Measurements from ENCODE around the gene HBE1.

HBE1 gene

DNA sequence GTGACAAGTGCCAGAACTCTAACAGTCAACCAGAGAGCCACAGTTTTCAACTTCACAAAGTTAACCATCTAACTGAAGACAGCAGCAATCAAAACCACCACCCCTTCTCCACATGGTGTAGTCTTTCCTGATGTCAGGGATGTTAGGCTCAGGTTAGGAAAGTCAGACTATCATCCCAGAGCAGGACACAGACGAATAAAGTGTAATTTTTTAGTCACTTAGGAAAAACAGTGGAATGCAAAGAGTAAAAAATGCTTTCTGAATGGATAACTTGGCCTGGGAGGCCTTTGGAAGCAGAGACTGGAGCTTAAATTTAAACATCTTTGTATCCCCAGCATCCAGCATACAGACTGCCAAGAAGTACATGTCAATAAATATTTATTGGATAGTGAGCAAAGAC lies 16.6 kb upstream of the HBE1 start:
- FAIRE-seq (no peak), DNase-seq (ENCODE audit: insufficient read length, low spot score) (no peak)

DNA sequence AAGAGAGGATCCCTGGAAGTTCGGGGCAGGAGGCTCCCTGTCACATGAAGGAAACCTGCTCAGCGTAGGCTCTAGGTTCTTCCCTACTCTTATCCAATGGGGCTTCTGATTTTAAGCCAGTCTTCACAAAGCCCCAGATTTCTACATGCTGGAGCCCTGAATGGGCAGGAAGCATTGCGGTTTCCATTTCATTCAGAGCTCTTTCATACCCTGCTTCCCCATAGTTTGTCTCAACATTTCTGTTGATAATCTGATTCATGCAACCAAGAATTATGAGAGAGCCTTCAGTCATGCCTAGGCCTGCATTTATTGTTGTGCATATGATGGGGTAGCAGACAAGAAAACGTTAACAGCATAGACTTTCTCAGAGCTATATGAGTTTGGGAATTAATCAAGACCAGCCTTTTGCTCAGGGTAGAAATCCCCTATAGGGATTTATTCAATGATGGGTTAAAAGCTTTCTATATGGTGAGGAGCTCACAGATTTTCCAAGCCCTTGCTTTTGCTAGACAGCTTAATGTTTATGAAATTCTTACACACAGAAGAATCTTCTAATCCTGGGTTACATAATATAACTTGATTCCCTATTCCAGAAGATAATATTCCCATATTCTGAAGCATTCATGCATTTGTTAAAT lies 16.1 kb upstream of the HBE1 start:
- no peak for FAIRE-seq
- DNase-seq (ENCODE audit: insufficient read length, low spot score) = no peak

DNA sequence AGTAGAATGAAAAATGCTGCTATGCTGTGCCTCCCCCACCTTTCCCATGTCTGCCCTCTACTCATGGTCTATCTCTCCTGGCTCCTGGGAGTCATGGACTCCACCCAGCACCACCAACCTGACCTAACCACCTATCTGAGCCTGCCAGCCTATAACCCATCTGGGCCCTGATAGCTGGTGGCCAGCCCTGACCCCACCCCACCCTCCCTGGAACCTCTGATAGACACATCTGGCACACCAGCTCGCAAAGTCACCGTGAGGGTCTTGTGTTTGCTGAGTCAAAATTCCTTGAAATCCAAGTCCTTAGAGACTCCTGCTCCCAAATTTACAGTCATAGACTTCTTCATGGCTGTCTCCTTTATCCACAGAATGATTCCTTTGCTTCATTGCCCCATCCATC lies 14.9 kb upstream of the HBE1 start:
- DNase-seq (ENCODE audit: insufficient read length, low spot score) = no peak
- FAIRE-seq = no peak

DNA sequence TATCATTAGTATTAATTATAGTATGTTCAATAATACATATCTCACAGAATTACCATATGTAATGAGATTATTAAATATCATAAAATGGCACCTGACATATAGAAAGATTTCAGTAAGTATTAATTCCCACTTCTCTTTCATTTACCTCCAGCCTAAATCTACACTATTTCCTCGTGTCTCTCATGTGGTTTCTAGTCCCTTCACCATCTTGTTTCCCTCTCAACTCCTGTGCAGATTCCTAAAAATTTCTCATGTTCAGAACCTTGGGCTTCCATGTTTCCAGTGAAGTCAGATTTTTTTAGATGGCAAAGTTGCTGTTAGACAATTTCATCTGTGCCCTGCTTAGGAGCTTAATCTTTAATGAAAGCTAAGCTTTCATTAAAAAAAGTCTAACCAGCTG lies 14.1 kb upstream of the HBE1 start:
- no peak for FAIRE-seq

DNA sequence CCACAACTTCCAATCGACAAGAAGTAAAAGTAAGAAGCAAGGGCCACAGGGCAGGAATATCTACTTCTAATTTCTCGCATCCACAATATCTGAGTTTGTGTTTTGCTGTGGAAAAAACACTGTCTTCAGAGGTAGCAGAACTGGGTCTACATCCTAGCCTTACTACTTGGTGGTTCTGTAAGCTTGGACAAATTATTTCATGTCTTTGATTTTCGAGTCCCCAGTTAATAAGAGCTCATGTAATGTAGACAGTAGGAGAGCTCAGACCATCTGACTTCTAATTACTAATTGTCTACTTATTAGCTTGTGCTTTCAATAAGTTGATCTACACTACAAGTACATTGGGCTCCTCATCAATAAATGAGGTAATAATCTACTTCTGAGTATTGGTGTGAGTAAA lies 13.3 kb upstream of the HBE1 start:
- FAIRE-seq = no peak
- DNase-seq (ENCODE audit: insufficient read length, low spot score) = no peak

More for the DNA sequence above, 14.1 kb upstream of the HBE1 start:
- no peak for DNase-seq (ENCODE audit: insufficient read length, low spot score)

DNA sequence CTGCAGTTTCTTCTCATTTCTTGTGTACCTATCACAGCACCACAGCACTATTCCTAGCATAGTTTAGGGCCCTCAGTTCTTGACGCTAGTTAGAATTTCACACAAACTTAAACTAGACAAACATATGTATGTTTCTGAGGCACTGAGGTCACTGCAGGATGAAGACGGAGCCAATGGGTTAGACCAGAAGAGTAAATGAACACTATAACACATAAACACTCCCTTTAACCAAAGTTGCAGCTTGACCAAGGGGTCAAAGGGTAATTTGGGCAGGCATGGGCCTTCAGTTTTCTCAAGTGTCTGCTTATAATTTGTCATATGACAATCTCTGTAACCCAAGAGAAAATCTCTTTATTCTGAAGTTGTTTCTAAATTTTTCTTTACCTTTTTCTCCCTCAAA lies 12.9 kb upstream of the HBE1 start:
- FAIRE-seq (no peak), DNase-seq (ENCODE audit: insufficient read length, low spot score) (no peak)

DNA sequence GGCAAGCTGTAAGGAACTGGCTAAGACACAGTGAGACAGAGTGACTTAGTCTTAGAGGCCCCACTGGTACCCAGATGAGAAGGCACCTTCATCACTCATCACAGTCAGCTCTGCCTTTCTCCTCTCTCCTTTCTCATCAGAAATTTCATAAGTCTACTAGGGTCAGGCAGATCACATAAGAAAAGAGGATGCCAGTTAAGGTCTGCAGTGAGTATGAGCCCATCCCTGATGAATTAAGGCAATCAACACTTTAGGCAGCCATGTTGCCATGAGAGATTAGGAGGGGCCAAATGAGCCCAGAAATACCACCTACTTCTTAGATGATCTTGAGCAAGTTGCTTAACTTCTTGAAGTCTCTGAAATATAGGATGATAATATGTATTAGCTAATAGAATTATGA lies 11.9 kb upstream of the HBE1 start:
- no peak for FAIRE-seq

DNA sequence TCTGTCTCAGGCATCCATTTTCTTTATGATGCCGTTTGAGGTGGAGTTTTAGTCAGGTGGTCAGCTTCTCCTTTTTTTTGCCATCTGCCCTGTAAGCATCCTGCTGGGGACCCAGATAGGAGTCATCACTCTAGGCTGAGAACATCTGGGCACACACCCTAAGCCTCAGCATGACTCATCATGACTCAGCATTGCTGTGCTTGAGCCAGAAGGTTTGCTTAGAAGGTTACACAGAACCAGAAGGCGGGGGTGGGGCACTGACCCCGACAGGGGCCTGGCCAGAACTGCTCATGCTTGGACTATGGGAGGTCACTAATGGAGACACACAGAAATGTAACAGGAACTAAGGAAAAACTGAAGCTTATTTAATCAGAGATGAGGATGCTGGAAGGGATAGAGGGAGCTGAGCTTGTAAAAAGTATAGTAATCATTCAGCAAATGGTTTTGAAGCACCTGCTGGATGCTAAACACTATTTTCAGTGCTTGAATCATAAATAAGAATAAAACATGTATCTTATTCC lies 10.9 kb upstream of the HBE1 start:
- peak; percentile 78 for DNase-seq (ENCODE audit: insufficient read length, low spot score)
- no peak for FAIRE-seq

More for the DNA sequence above, 11.9 kb upstream of the HBE1 start:
- DNase-seq (ENCODE audit: insufficient read length, low spot score) = no peak

DNA sequence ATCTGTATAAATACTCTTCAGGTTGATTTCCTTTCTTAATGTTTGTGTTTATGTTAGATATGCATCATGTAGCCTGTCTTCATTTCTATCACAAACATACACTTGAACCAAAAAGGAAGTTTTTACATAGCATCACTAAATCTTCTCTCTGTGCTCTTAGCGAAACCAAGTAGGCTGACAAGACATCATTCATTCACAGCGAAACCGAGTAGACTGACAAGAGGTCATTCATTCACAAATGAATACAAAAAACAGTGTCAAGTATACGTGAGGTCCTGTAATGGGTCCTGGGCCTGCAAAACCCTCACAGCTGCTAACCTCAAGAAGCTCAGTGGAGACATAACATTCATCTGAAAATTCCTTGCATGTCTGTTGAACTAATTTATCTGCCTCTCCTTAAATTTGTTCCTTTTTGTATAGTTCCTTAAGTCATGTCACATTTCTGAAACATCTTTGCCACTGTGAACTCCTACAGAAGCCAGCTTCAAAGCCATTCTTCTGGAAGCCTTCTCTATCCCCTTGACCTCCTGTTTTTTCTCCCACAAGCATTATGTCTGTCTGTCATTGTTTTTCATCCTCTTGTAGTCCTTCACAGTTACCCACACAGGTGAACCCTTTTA lies 9.8 kb upstream of the HBE1 start:
- no peak for FAIRE-seq
- DNase-seq (ENCODE audit: insufficient read length, low spot score) = no peak

DNA sequence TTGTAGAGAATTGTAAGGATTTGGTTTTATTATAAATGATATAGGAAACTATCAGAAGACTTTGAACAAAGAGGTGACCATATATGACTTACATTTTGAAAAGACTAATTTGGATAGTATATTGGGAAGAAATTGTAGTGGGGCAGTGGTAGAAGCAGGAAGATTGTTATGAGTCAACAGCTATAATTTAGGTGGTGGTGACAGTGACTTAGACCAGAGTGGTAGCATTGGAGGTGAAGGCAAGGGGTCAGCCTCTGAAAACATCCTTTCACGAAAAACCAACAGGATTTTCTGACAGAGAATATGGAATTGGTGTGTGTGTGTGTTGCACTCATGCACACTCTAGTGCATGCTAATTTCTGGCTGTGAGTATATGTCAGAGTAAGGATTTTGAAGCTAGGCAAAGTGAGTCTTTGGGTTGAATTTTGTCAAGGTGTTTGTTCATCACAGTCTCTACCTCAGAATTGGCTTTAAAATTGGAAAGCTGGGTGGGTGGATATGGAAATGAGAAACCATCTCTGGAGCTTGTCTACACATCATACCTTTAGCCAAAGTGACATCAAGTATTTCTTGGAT lies 8.2 kb upstream of the HBE1 start:
- FAIRE-seq (no peak), DNase-seq (ENCODE audit: insufficient read length, low spot score) (no peak)

DNA sequence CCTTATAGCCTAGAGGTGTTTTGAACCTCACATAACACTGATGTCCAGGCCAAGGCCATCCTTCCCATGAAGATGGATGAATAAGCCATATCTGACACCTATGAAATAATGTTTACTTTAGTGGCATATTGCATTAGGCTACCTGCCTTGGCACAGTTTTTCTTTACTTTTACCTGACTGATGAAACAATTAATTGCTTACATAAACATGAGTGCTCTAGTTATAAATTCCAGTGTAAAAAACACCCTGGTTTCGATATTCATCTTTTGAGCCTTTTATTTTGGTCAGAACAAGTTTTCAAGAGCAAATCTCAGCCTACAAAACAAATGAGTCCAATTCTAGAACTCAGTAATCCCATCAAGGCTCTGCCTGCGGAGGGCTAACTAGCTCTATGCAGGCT lies 7.0 kb upstream of the HBE1 start:
- FAIRE-seq = no peak

DNA sequence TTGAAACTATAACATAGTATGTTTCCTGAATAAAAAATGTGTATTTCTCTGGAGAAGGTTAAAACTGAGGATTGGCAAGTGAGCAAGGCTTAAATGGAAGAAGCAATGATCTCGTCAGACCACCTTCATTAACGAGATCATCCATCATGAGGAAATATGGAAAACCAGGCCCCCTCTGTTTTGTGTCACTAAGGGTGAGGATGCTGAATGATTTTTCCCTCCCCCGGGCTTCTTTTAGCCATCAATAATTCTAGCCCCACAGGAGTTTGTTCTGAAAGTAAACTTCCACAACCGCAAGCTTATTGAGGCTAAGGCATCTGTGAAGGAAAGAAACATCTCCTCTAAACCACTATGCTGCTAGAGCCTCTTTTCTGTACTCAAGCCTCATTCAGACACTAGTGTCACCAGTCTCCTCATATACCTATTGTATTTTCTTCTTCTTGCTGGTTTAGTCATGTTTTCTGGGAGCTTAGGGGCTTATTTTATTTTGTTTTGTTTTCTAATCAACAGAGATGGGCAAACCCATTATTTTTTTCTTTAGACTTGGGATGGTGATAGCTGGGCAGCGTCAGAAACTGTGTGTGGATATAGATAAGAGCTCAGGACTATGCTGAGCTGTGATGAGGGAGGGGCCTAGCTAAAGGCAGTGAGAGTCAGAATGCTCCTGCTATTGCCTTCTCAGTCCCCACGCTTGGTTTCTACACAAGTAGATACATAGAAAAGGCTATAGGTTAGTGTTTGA lies 5.8 kb upstream of the HBE1 start:
- FAIRE-seq (no peak), DNase-seq (ENCODE audit: insufficient read length, low spot score) (no peak)

More for the DNA sequence above, 7.0 kb upstream of the HBE1 start:
- DNase-seq (ENCODE audit: insufficient read length, low spot score) = no peak

DNA sequence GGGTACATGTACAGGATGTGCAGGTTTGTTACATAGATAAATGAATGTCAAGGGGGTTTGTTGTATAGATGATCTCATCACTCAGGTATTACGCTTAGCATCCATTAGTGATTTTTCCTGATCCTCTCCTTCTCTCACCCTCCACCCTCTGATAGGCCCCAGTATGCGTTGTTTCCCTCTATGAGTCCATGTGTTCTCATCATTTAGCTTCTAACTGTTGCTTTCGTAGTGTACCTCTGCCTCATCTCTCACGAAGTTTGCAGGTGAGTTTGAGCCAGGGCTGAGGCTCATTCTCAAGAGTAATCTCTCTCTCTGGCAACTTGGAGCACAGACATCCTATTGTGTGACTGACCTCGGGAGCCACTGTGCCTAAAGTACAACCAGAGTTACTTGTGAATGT lies 4.7 kb upstream of the HBE1 start:
- peak; percentile 54 for FAIRE-seq
- DNase-seq (ENCODE audit: insufficient read length, low spot score) = no peak

DNA sequence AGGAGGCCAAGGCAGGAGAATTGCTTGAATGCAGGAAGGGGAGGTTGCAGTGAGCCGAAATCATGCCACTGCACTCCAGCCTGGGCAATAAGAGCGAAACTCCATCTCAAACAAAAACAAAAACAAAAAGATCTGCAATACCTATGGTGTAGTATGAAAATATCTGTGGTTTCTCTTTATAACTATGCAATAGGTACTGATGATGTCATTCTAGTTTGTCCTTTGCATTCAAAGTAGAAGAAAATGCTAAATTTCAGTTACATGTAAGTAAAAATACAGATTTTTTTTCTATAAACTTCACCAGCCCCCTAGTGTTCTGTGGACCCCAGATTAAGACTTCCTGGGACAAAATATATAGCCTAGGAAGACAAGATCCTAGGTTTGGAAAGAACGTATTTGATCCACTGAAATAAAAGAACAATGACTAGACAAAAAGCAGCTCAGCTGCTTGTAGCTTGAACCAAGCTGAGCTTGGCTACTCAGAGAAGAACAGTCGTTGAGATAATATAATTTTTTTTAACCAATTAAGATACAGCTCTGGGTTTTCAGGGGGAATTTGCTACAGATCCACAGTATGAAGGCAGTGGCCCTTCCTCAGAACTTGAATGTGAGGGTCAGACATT lies 2.8 kb upstream of the HBE1 start:
- DNase-seq (ENCODE audit: insufficient read length, low spot score) = no peak
- no peak for FAIRE-seq

DNA sequence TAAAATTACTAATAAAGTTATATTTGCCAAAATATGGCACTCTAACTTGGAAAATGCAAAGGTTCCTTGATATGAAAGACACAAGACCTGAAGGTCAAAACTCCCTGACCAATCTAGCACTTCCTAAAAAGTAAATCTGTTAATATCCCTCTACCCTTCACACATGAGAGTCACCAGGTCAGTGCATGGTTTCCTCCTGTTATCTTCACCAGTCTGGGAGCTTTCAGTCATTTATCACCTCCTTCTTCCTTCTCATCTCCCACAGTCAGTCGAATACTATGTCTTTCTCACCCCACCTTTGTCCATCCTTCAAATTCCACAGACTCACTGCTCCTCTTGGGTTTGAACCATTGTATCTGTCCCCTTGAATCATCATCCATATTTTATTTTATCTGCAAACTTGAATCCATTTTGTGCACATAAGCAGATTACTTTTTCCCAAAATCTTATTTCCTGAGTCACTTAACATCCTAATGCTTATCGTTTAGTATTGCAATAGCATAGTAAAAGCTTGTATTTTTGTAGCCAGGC lies 2.6 kb downstream of the HBE1 start:
- FAIRE-seq (no peak), DNase-seq (ENCODE audit: insufficient read length, low spot score) (no peak)

DNA sequence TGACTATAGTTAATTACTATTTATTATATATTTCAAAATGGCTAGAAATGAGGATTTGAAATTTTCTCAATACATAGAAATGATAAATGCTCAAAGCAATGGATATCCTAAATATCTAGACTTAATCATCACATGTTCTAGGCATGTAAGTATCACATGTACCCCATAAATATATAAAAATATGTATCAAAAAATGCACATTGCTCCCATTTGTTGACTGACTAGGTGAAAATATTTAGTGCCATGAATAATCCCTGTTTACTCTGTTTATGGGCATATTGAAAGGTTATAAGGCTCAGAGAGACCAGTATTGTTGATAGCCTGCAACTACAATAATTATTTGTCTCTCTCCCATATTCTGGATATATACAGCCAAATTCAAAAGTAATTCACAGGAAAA lies 3.1 kb downstream of the HBE1 start:
- DNase-seq (ENCODE audit: insufficient read length, low spot score) (no peak), FAIRE-seq (no peak)

DNA sequence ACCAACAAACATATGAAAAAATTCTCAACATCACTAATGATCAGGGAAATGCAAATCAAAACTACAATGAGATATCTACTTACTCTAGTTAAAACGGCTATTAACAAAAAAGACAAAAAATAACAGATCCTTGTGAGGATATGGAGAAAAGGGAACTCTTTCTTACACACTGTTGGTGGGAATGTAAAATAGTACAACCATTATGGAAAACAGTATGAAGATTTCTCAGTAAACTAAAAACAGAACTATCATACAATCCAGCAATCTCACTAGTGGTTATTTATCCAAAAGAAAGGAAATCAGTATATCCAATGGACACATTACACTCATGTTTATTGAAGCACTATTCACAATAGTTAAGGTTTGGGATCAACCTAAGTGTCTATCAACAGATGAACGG lies 3.9 kb downstream of the HBE1 start:
- FAIRE-seq = no peak
- DNase-seq (ENCODE audit: insufficient read length, low spot score) = no peak

DNA sequence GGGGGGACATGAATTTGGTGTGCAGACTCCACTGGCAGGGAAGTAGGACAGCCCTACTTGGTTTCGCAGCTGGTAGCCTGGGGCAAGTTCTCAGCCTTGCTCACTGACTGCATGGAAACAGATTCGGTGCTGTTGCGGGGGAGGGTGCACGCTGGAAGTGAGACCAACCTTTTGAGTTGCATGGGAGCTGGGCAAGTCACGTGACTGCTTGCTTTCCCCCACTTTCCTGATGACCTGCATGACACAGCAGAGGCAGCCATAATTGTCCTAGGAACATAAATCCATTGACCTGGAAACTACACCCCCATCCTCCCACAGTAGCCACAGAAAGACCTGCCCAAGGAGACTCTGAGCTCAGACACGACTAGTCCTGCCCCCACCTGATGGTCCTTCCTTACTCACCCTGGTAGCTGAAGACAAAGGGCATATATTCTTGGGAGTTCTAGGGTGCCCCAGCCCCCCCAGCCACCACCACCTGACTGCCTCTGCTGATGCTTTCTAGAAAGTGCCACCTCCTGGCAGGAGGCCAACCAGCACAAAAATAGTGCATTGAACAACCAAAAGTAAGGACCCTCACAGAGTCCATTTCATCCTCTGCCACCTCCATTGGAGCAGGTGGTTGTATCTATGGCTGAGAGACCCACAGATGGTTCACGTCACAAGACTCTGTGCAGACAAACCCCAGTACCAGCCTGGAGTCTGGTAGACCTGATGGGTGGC lies 11.0 kb downstream of the HBE1 start:
- DNase-seq (ENCODE audit: insufficient read length, low spot score) (no peak), FAIRE-seq (no peak)

DNA sequence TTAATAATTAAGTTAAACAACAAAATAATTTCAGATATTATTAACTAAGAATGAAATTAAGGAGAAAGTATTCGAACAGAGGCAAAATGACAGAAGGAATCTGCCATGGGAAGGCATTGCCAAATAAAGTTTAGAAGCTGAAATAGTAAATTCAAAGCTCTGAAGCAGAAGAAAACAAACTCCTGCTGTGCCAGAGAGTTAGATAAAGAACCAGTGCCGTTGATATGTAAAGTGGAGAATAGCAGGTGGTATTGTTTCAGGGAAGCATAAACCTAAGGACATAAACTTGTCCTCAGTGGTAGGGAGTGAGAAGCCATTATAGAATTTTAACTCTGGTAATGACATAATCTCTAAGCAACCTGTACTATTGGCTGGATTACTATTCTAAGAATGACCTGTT lies 12.4 kb downstream of the HBE1 start:
- DNase-seq (ENCODE audit: insufficient read length, low spot score) (no peak), FAIRE-seq (no peak)

Data from HTR-8/SVneo (cell line).